Activated CD4-positive, alpha-beta T cell treated with anti-CD3 and anti-CD28 coated beads, Interleukin-2, amount 10 ng/mL, durations not matched to agents 24 days and 14 days (primary cell): ENCODE results near the gene KSR1. TPM values are rescaled to one million over a fixed set of nuclear protein-coding genes. Genes with fewer than 3 reads are reported as not detected.
"Not testable (repeated sequence)": the region's sequence is repeated elsewhere in the genome, so short reads cannot be mapped to it uniquely, and the experiment has no call there.

Source experiments
- DNase-seq: peaks from one replicate; pipeline ENCODE4 v3.0.0; 2022
- H3K27ac Mint-ChIP-seq: one replicate; pipeline ENCODE4 v1.8.0; 2022; ENCODE audit warnings: mild to moderate bottlenecking, mixed read lengths
- H3K27me3 Mint-ChIP-seq: one replicate; pipeline ENCODE4 v1.8.0; 2022; ENCODE audit warnings: mixed read lengths
- H3K36me3 Mint-ChIP-seq: one replicate; pipeline ENCODE4 v1.8.0; 2022; ENCODE audit warnings: low read depth, mild to moderate bottlenecking, mixed read lengths
- H3K4me1 Mint-ChIP-seq: one replicate; pipeline ENCODE4 v1.8.0; 2021; ENCODE audit warnings: mixed read lengths
- H3K4me3 Mint-ChIP-seq: one replicate; pipeline ENCODE4 v1.8.0; 2022; ENCODE audit warnings: mild to moderate bottlenecking, moderate library complexity, mixed read lengths
- H3K9me3 Mint-ChIP-seq: one replicate; pipeline ENCODE4 v1.8.0; 2021; ENCODE audit warnings: mixed read lengths
- intact Hi-C: fragments of 100-400 bp; cut with micrococcal nuclease; formaldehyde crosslinking; loops from one replicate; pipeline ENCODE4 v1.15.1; 2023
- total RNA-seq: library from RNA; stranded (reverse); gene quantifications from 2 replicates; pipeline ENCODE4 v1.2.3, GENCODE V29; 2022

KSR1 gene
- total RNA-seq, 1 donor from 2014 or later: 104 TPM

GRCh38 chr17:27621942-27622559 lies 165.8 kb downstream of the KSR1 start:
- Mint-ChIP-seq H3K4me3 (no peak overlapping the region), H3K9me3 (no peaks in the 10 kb centered on the region), H3K4me1 (peaks cover 23% of the 10 kb centered on the region), H3K36me3 (peaks cover 64% of the 10 kb centered on the region), H3K27ac (peak overlapping the region; percentile 70), H3K27me3 (no peaks in the 10 kb centered on the region)
- intact Hi-C loops: no loop called here
- no peak for DNase-seq

GRCh38 chr17:27622986-27623385 lies 166.7 kb downstream of the KSR1 start:
- Mint-ChIP-seq H3K4me1 (peaks cover 27% of the 10 kb centered on the region), H3K36me3 (peaks cover 59% of the 10 kb centered on the region), H3K27me3 (no peaks in the 10 kb centered on the region), H3K9me3 (no peaks in the 10 kb centered on the region), H3K4me3 (no peak overlapping the region), H3K27ac (no peak overlapping the region)
- intact Hi-C loops: no loop called here
- DNase-seq: no peak

GRCh38 chr17:27623614-27624013 lies 167.4 kb downstream of the KSR1 start:
- peaks cover 53% of the 10 kb centered on the region for H3K36me3 Mint-ChIP-seq
- no peaks in the 10 kb centered on the region for H3K9me3 Mint-ChIP-seq
- no peak overlapping the region for H3K27ac Mint-ChIP-seq
- intact Hi-C loops: no loop called here
- H3K4me3 Mint-ChIP-seq: no peak overlapping the region
- no peak for DNase-seq
- peaks cover 30% of the 10 kb centered on the region for H3K4me1 Mint-ChIP-seq
- no peaks in the 10 kb centered on the region for H3K27me3 Mint-ChIP-seq

- Mint-ChIP-seq H3K36me3 (peaks cover 54% of the 10 kb centered on the region), H3K27ac (peak overlapping the region; percentile 34), H3K27me3 (no peaks in the 10 kb centered on the region), H3K4me1 (peaks cover 35% of the 10 kb centered on the region), H3K4me3 (no peak overlapping the region), H3K9me3 (no peaks in the 10 kb centered on the region)
- intact Hi-C loops: no loop called here
- no peak for DNase-seq
Measured at GRCh38 chr17:27624539-27624938, 168.3 kb downstream of the KSR1 start.

- DNase-seq: no peak
- H3K36me3 Mint-ChIP-seq: peaks cover 50% of the 10 kb centered on the region
- H3K27me3 Mint-ChIP-seq: no peaks in the 10 kb centered on the region
- H3K4me1 Mint-ChIP-seq: peaks cover 34% of the 10 kb centered on the region
- H3K9me3 Mint-ChIP-seq: no peaks in the 10 kb centered on the region
- intact Hi-C loops: no loop called here
- no peak overlapping the region for H3K4me3 Mint-ChIP-seq
- no peak overlapping the region for H3K27ac Mint-ChIP-seq
Measured at GRCh38 chr17:27625856-27626255, 169.6 kb downstream of the KSR1 start.

GRCh38 chr17:27627514-27627913 lies 171.3 kb downstream of the KSR1 start:
- Mint-ChIP-seq H3K4me1 (peaks cover 39% of the 10 kb centered on the region), H3K27ac (no peak overlapping the region), H3K4me3 (no peak overlapping the region), H3K27me3 (no peaks in the 10 kb centered on the region), H3K36me3 (peaks cover 40% of the 10 kb centered on the region), H3K9me3 (no peaks in the 10 kb centered on the region)
- intact Hi-C loops: no loop called here
- DNase-seq: no peak

- H3K27ac Mint-ChIP-seq: peak overlapping the region; percentile 20
- intact Hi-C loops: no loop called here
- no peak for DNase-seq
Measured at GRCh38 chr17:27628376-27628775, 172.1 kb downstream of the KSR1 start.

GRCh38 chr17:27629260-27629659 lies 173.0 kb downstream of the KSR1 start:
- intact Hi-C loops, H3K9me3 Mint-ChIP-seq, H3K27me3 Mint-ChIP-seq, DNase-seq, H3K27ac Mint-ChIP-seq: not testable (repeated sequence)
- H3K4me3 Mint-ChIP-seq: peak overlapping the region; percentile 5
- peaks cover 26% of the 10 kb centered on the region for H3K36me3 Mint-ChIP-seq
- H3K4me1 Mint-ChIP-seq: peaks cover 48% of the 10 kb centered on the region

More at GRCh38 chr17:27628376-27628775, 172.1 kb downstream of the KSR1 start:
- H3K9me3 Mint-ChIP-seq: no peaks in the 10 kb centered on the region
- peaks cover 46% of the 10 kb centered on the region for H3K4me1 Mint-ChIP-seq
- H3K4me3 Mint-ChIP-seq: no peak overlapping the region
- peaks cover 32% of the 10 kb centered on the region for H3K36me3 Mint-ChIP-seq
- no peaks in the 10 kb centered on the region for H3K27me3 Mint-ChIP-seq

GRCh38 chr17:27630607-27631410 lies 174.6 kb downstream of the KSR1 start, which contains the start of gene LGALS9:
Gene LGALS9, plus strand, starts transcription at chr17:27631188. Its CDS starts 78 bp downstream, at chr17:27631266.
- peaks cover 58% of the 10 kb centered on the region for H3K4me1 Mint-ChIP-seq

GRCh38 chr17:27631411-27631760 lies 175.1 kb downstream of the KSR1 start:
- intact Hi-C loops: loop anchor here (2.0 kb wide), 1 partner anchor 15 kb away; no protein-coding TSS in a partner anchor
- H3K9me3 Mint-ChIP-seq: no peaks in the 10 kb centered on the region
- peak overlapping the region; percentile 88 for H3K27ac Mint-ChIP-seq
- H3K4me1 Mint-ChIP-seq: peaks cover 56% of the 10 kb centered on the region
- peak; percentile 74 for DNase-seq
- peak overlapping the region; percentile 87 for H3K4me3 Mint-ChIP-seq
- no peaks in the 10 kb centered on the region for H3K27me3 Mint-ChIP-seq
- H3K36me3 Mint-ChIP-seq: peaks cover 33% of the 10 kb centered on the region

More at GRCh38 chr17:27630607-27631410, 174.6 kb downstream of the KSR1 start, which contains the start of gene LGALS9:
- Mint-ChIP-seq H3K27ac (peak within 1 kb of the TSS; percentile 88), H3K27me3 (no peaks in the 10 kb centered on the region), H3K36me3 (peaks cover 33% of the 10 kb centered on the region), H3K4me3 (peak within 1 kb of the TSS; percentile 87), H3K9me3 (no peaks in the 10 kb centered on the region)
- intact Hi-C loops: loop anchor here (2.0 kb wide), 1 partner anchor 14 kb away; no protein-coding TSS in a partner anchor
- DNase-seq: peak; percentile 87

- intact Hi-C loops: loop anchor here (2.0 kb wide), 1 partner anchor 15 kb away; no protein-coding TSS in a partner anchor
- Mint-ChIP-seq H3K4me1 (peaks cover 56% of the 10 kb centered on the region), H3K36me3 (peaks cover 29% of the 10 kb centered on the region), H3K9me3 (no peaks in the 10 kb centered on the region), H3K27ac (peak overlapping the region; percentile 88), H3K4me3 (peak overlapping the region; percentile 87), H3K27me3 (no peaks in the 10 kb centered on the region)
- DNase-seq: no peak
Measured at GRCh38 chr17:27631897-27632725, 175.9 kb downstream of the KSR1 start.

- peaks cover 29% of the 10 kb centered on the region for H3K36me3 Mint-ChIP-seq
- peak overlapping the region; percentile 87 for H3K4me3 Mint-ChIP-seq
- H3K4me1 Mint-ChIP-seq: peaks cover 53% of the 10 kb centered on the region
- H3K27me3 Mint-ChIP-seq, DNase-seq, intact Hi-C loops, H3K9me3 Mint-ChIP-seq: not testable (repeated sequence)
- H3K27ac Mint-ChIP-seq: peak overlapping the region; percentile 70
Measured at GRCh38 chr17:27632766-27633165, 176.5 kb downstream of the KSR1 start.

- no peaks in the 10 kb centered on the region for H3K27me3 Mint-ChIP-seq
- peak overlapping the region; percentile 70 for H3K27ac Mint-ChIP-seq
- no peak for DNase-seq
- peaks cover 47% of the 10 kb centered on the region for H3K4me1 Mint-ChIP-seq
- H3K36me3 Mint-ChIP-seq: peaks cover 29% of the 10 kb centered on the region
- no peaks in the 10 kb centered on the region for H3K9me3 Mint-ChIP-seq
- intact Hi-C loops: no loop called here
- peak overlapping the region; percentile 87 for H3K4me3 Mint-ChIP-seq
Measured at GRCh38 chr17:27633312-27634025, 177.2 kb downstream of the KSR1 start.
